ENCODE data around the gene NCF4.

The NCF4 gene

DNA sequence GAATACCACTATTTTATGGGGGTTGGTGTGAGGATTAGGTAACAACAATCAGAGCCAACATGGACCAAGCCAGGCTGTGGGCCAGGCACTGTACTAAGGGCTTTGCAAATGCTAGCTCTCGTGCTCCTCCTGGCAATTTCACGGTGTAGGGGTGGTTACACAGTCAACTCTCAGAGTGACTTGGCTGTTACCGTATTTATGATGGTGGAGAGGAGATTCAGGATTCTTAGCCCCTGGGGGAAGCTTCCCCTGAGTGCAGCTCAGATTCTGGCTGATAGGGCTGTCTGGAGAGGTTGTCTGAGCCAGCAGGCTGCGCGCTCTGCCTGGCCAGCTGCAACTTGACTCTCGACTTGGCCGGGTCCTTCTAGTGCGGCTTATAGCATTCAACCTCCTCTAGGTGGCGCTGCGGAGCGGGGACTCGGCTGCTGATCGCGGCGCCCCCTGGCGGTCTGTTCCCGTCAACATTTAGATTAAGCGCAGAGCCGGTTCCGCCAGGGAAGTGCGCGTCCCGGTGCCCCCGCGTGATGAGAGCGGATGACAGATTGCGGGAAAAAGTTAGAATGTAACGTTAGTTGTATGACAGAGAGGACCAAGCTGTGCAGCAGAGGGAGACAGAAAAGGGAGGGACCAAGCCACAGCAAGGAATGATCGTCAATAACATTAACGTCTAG is 4.5 kb upstream of the NCF4 start:
- Histone ChIP-seq H3K4me1 (ENCODE audit: control insufficient read depth, insufficient read depth, low read length) (peaks cover 12% of the 10 kb centered on the region), H3K4me3 (ENCODE audit: low read length in 2 of 2) (no peak overlapping the region), H3K9ac (ENCODE audit: low read length in 2 of 2) (no peak overlapping the region), H3K27me3 (ENCODE audit: control insufficient read depth in 1 of 2, insufficient read depth in 2 of 2, low read length in 2 of 2) (peaks cover 7 to 11% of the 10 kb centered on the region in 2 donors), H3K36me3 (ENCODE audit: control insufficient read depth in 2 of 2, insufficient read depth in 2 of 2, low read length in 2 of 2) (no peaks in the 10 kb centered on the region), H3K27ac (ENCODE audit: low read length) (no peak overlapping the region), H3K9me3 (ENCODE audit: control insufficient read depth in 2 of 2, low read length in 2 of 2) (no peaks in the 10 kb centered on the region)

GRCh38 chr22:36856792-36857135 is 4.0 kb upstream of the NCF4 start:
- no peak overlapping the region for H3K4me3 ChIP-seq (ENCODE audit: low read length in 2 of 2)
- H3K36me3 ChIP-seq (ENCODE audit: control insufficient read depth in 2 of 2, insufficient read depth in 2 of 2, low read length in 2 of 2) = no peaks in the 10 kb centered on the region
- no peaks in the 10 kb centered on the region for H3K9me3 ChIP-seq (ENCODE audit: control insufficient read depth in 2 of 2, low read length in 2 of 2)
- H3K27me3 ChIP-seq (ENCODE audit: control insufficient read depth in 1 of 2, insufficient read depth in 2 of 2, low read length in 2 of 2) = peaks cover 7 to 9% of the 10 kb centered on the region in 2 donors
- H3K4me1 ChIP-seq (ENCODE audit: control insufficient read depth, insufficient read depth, low read length) = peaks cover 12% of the 10 kb centered on the region
- H3K27ac ChIP-seq (ENCODE audit: low read length) = no peak overlapping the region
- no peak overlapping the region for H3K9ac ChIP-seq (ENCODE audit: low read length in 2 of 2)

- peaks cover 7 to 8% of the 10 kb centered on the region in 2 donors for H3K27me3 ChIP-seq (ENCODE audit: control insufficient read depth in 1 of 2, insufficient read depth in 2 of 2, low read length in 2 of 2)
- no peak overlapping the region for H3K9ac ChIP-seq (ENCODE audit: low read length in 2 of 2)
- H3K4me1 ChIP-seq (ENCODE audit: control insufficient read depth, insufficient read depth, low read length) = peaks cover 12% of the 10 kb centered on the region
- no peaks in the 10 kb centered on the region for H3K9me3 ChIP-seq (ENCODE audit: control insufficient read depth in 2 of 2, low read length in 2 of 2)
- no peaks in the 10 kb centered on the region for H3K36me3 ChIP-seq (ENCODE audit: control insufficient read depth in 2 of 2, insufficient read depth in 2 of 2, low read length in 2 of 2)
- no peak overlapping the region for H3K27ac ChIP-seq (ENCODE audit: low read length)
- H3K4me3 ChIP-seq (ENCODE audit: low read length in 2 of 2) = no peak overlapping the region
Measured at GRCh38 chr22:36858156-36858555, 2.6 kb upstream of the NCF4 start.

DNA sequence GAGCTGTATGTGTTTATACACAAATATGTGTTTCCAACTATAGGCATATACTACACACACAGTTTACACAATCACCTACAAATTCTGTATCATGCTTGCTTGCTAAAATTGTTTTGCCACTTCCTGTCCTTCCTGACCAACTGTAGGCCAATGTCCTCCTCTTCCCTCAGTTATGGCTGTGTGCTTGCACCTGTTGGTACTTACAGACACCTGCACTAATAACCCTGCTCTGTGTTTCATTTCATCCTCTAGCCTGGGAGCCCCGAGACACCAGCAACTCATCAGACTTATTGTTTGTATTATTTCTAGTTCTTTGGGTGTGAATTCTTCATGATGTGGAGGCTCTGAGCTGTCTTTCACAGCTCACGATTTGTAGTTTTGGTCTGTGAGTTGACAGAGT is 1.8 kb upstream of the NCF4 start:
- Histone ChIP-seq H3K4me3 (ENCODE audit: low read length in 2 of 2) (no peak overlapping the region), H3K36me3 (ENCODE audit: control insufficient read depth in 2 of 2, insufficient read depth in 2 of 2, low read length in 2 of 2) (no peaks in the 10 kb centered on the region), H3K4me1 (ENCODE audit: control insufficient read depth, insufficient read depth, low read length) (peaks cover 10% of the 10 kb centered on the region), H3K9me3 (ENCODE audit: control insufficient read depth in 2 of 2, low read length in 2 of 2) (no peaks in the 10 kb centered on the region), H3K9ac (ENCODE audit: low read length in 2 of 2) (no peak overlapping the region), H3K27ac (ENCODE audit: low read length) (no peak overlapping the region), H3K27me3 (ENCODE audit: control insufficient read depth in 1 of 2, insufficient read depth in 2 of 2, low read length in 2 of 2) (peaks cover 7% of the 10 kb centered on the region in 2 donors)

DNA sequence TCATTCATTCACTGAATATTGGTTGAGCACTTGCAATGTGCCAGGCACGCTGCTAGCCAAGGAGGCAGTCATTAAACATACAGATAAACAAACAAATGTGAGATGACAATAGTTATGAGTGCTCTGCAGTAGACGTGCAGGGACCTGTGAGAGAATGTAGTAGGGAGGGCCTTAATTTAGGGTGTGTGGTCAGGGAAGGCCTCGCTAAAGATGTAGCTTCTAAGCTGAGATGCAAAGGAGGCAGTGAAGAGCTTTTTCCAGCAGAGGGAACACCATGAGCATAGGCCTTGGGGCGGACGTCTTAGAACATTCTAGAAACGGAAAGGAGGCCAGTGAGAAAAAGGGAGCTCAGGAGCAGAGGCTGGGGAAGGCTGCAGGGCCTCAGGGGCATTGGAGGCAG is 789 bp upstream of the NCF4 start:
- no peak overlapping the region for H3K4me3 ChIP-seq (ENCODE audit: low read length in 2 of 2)
- H3K9ac ChIP-seq (ENCODE audit: low read length in 2 of 2) = no peak overlapping the region
- H3K27ac ChIP-seq (ENCODE audit: low read length) = no peak overlapping the region
- peaks cover 7% of the 10 kb centered on the region in 2 donors for H3K27me3 ChIP-seq (ENCODE audit: control insufficient read depth in 1 of 2, insufficient read depth in 2 of 2, low read length in 2 of 2)
- H3K36me3 ChIP-seq (ENCODE audit: control insufficient read depth in 2 of 2, insufficient read depth in 2 of 2, low read length in 2 of 2) = no peaks in the 10 kb centered on the region
- peaks cover 10% of the 10 kb centered on the region for H3K4me1 ChIP-seq (ENCODE audit: control insufficient read depth, insufficient read depth, low read length)
- H3K9me3 ChIP-seq (ENCODE audit: control insufficient read depth in 2 of 2, low read length in 2 of 2) = no peaks in the 10 kb centered on the region

- no peak overlapping the region for H3K4me3 ChIP-seq (ENCODE audit: low read length in 2 of 2)
- no peak overlapping the region for H3K9ac ChIP-seq (ENCODE audit: low read length in 2 of 2)
- peaks cover 7% of the 10 kb centered on the region in 2 donors for H3K27me3 ChIP-seq (ENCODE audit: control insufficient read depth in 1 of 2, insufficient read depth in 2 of 2, low read length in 2 of 2)
- H3K9me3 ChIP-seq (ENCODE audit: control insufficient read depth in 2 of 2, low read length in 2 of 2) = no peaks in the 10 kb centered on the region
- peaks cover 10% of the 10 kb centered on the region for H3K4me1 ChIP-seq (ENCODE audit: control insufficient read depth, insufficient read depth, low read length)
- H3K36me3 ChIP-seq (ENCODE audit: control insufficient read depth in 2 of 2, insufficient read depth in 2 of 2, low read length in 2 of 2) = no peaks in the 10 kb centered on the region
- H3K27ac ChIP-seq (ENCODE audit: low read length) = no peak overlapping the region
Measured at GRCh38 chr22:36860438-36860820, 377 bp upstream of the NCF4 start.

DNA sequence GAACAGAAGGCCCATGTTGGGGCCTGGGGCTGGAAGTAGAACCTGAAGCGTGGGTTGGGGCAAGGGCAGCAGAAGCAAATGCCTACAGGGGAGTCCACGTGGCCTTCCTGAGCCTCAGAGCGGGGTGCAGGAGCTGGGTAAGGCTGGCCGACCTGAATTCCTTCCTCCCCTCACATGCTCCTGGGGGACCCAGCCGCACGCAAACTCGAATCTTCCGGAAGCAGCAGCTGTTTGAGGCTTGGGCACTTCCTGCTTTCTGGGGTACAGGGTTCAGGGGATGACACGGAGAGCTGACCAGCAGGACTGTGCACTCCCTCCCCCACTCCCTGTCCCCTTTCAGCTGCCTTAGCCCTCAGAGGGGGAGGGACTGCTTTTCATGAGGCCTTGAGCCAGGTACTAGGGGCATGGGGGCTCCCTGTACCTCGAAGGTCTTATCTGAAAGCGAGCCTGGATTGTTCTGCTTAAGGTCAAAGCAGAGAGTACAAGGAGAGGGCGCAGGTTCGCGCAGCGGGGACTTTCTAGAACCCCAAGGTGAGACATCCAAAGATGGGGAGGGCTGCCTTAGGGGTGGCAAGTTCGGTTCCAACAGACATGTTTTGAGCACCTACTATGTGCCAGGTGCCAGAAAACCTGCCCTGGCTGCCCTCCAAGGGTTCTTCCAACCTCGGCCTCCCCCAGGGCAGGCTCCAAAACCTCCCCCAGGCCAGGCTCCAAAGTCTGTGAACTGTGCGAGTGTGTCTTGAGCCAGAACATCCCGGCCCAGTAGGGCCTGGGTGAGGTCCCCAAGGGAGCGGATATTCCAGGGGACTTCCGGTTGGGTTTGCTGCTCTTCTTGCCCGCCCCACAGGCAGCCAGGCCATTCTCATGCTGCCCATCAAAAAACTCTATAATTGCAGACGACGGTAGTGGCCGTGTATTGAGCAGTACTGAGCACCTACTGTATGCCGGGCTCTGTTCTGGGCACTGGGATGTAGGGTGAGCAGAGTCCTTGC is 1.7 kb downstream of the NCF4 start:
- Histone ChIP-seq H3K4me3 (ENCODE audit: low read length in 2 of 2) (peak overlapping the region in 1 of 2 donors; percentile 8), H3K4me1 (ENCODE audit: control insufficient read depth, insufficient read depth, low read length) (no peaks in the 10 kb centered on the region), H3K9me3 (ENCODE audit: control insufficient read depth in 2 of 2, low read length in 2 of 2) (no peaks in the 10 kb centered on the region), H3K36me3 (ENCODE audit: control insufficient read depth in 2 of 2, insufficient read depth in 2 of 2, low read length in 2 of 2) (no peaks in the 10 kb centered on the region), H3K27ac (ENCODE audit: low read length) (no peak overlapping the region), H3K27me3 (ENCODE audit: control insufficient read depth in 1 of 2, insufficient read depth in 2 of 2, low read length in 2 of 2) (peaks cover 0 to 5% of the 10 kb centered on the region in 2 donors), H3K9ac (ENCODE audit: low read length in 2 of 2) (no peak overlapping the region)

- Histone ChIP-seq H3K9me3 (ENCODE audit: control insufficient read depth in 2 of 2, low read length in 2 of 2) (no peaks in the 10 kb centered on the region), H3K4me1 (ENCODE audit: control insufficient read depth, insufficient read depth, low read length) (no peaks in the 10 kb centered on the region), H3K27me3 (ENCODE audit: control insufficient read depth in 1 of 2, insufficient read depth in 2 of 2, low read length in 2 of 2) (peaks cover 0 to 5% of the 10 kb centered on the region in 2 donors), H3K27ac (ENCODE audit: low read length) (no peak overlapping the region), H3K9ac (ENCODE audit: low read length in 2 of 2) (no peak overlapping the region), H3K36me3 (ENCODE audit: control insufficient read depth in 2 of 2, insufficient read depth in 2 of 2, low read length in 2 of 2) (no peaks in the 10 kb centered on the region), H3K4me3 (ENCODE audit: low read length in 2 of 2) (peak overlapping the region in 1 of 2 donors; percentile 8)
Measured at GRCh38 chr22:36863281-36863680, 2.5 kb downstream of the NCF4 start.

DNA sequence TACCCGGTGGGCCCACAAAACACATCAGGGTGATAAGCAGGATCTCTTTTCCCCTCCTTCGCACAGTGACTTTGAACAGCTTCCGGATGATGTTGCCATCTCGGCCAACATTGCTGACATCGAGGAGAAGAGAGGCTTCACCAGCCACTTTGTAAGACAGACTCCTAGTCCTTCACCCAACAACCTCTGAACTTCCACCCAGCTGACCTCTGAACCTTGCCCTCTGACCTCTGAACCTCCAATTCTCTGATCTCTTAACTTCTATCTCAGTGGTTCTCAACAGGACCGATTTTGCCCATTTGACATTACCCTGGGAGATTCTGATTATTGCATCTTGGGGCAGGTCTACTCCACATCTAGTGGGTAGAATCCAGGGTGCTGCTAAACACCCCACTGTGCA is 3.2 kb downstream of the NCF4 start:
- Histone ChIP-seq H3K27me3 (ENCODE audit: control insufficient read depth in 1 of 2, insufficient read depth in 2 of 2, low read length in 2 of 2) (peaks cover 0 to 8% of the 10 kb centered on the region in 2 donors), H3K9me3 (ENCODE audit: control insufficient read depth in 2 of 2, low read length in 2 of 2) (no peaks in the 10 kb centered on the region), H3K27ac (ENCODE audit: low read length) (no peak overlapping the region), H3K4me3 (ENCODE audit: low read length in 2 of 2) (no peak overlapping the region), H3K9ac (ENCODE audit: low read length in 2 of 2) (no peak overlapping the region), H3K4me1 (ENCODE audit: control insufficient read depth, insufficient read depth, low read length) (no peaks in the 10 kb centered on the region), H3K36me3 (ENCODE audit: control insufficient read depth in 2 of 2, insufficient read depth in 2 of 2, low read length in 2 of 2) (no peaks in the 10 kb centered on the region)

- Histone ChIP-seq H3K9me3 (ENCODE audit: control insufficient read depth in 2 of 2, low read length in 2 of 2) (no peaks in the 10 kb centered on the region), H3K4me3 (ENCODE audit: low read length in 2 of 2) (no peak overlapping the region), H3K27ac (ENCODE audit: low read length) (no peak overlapping the region), H3K9ac (ENCODE audit: low read length in 2 of 2) (no peak overlapping the region), H3K36me3 (ENCODE audit: control insufficient read depth in 2 of 2, insufficient read depth in 2 of 2, low read length in 2 of 2) (no peaks in the 10 kb centered on the region), H3K27me3 (ENCODE audit: control insufficient read depth in 1 of 2, insufficient read depth in 2 of 2, low read length in 2 of 2) (peaks cover 4 to 12% of the 10 kb centered on the region in 2 donors), H3K4me1 (ENCODE audit: control insufficient read depth, insufficient read depth, low read length) (no peaks in the 10 kb centered on the region)
Measured at GRCh38 chr22:36864454-36865215, 3.8 kb downstream of the NCF4 start.
